GM12891 (cell line): Measurements from ENCODE around the gene HHIPL2.
"Not testable (repeated sequence)": the region's sequence is repeated elsewhere in the genome, so short reads cannot be mapped to it uniquely, and the experiment has no call there.

Source experiments
- DNase-seq: peaks from one replicate; pipeline ENCODE4 v3.0.0; 2011; ENCODE audit warnings: low spot score; ENCODE audit not compliant: insufficient read length
- FAIRE-seq: peaks from 2 replicates; lab custom pipeline; 2011; peaks lifted over from hg19 to GRCh38; lab: Jason Lieb, UNC
- PAX5 ChIP-seq: IDR thresholded peaks from 2 replicates; pipeline ENCODE4 v1.6.1; 2011; ENCODE audit warnings: low read length, moderate library complexity, mild to moderate bottlenecking; ENCODE audit not compliant: insufficient read depth, severe bottlenecking
- POLR2A ChIP-seq: IDR thresholded peaks from 2 replicates; pipeline ENCODE4 v1.6.1; 2011; ENCODE audit warnings: low read depth, low read length, control low read depth
- POLR2AphosphoS5 ChIP-seq: IDR thresholded peaks from 2 replicates; pipeline ENCODE4 v1.6.1; 2011; ENCODE audit warnings: low read depth, low read length, control low read depth
- POU2F2 ChIP-seq: IDR thresholded peaks from 2 replicates; pipeline ENCODE4 v1.6.1; 2011; ENCODE audit warnings: low read depth, mild to moderate bottlenecking, control low read depth, low read length, moderate library complexity
- SPI1 ChIP-seq: IDR thresholded peaks from 2 replicates; pipeline ENCODE4 v1.6.1; 2011; ENCODE audit warnings: low read depth, low read length, control low read depth
- TAF1 ChIP-seq: IDR thresholded peaks from 2 replicates; pipeline ENCODE4 v1.6.1; 2011; ENCODE audit warnings: low read depth, low read length, control low read depth

HHIPL2 gene

GRCh38 chr1:222521299-222522104 lies 26.4 kb downstream of the HHIPL2 start:
- no peak for TF ChIP-seq SPI1
- TF ChIP-seq PAX5: no peak
- TF ChIP-seq POLR2AphosphoS5: no peak
- no peak for TF ChIP-seq TAF1
- no peak for TF ChIP-seq POU2F2
- no peak for TF ChIP-seq POLR2A
- FAIRE-seq (no peak), DNase-seq (no peak)

GRCh38 chr1:222489496-222489895 lies 58.4 kb downstream of the HHIPL2 start:
- FAIRE-seq, DNase-seq: not testable (repeated sequence)

- DNase-seq, FAIRE-seq: not testable (repeated sequence)
Observed at GRCh38 chr1:222487774-222488173, 60.1 kb downstream of the HHIPL2 start.

GRCh38 chr1:222484005-222484404 lies 63.9 kb downstream of the HHIPL2 start:
- not testable (repeated sequence) for DNase-seq, FAIRE-seq

GRCh38 chr1:222479567-222479966 lies 68.3 kb downstream of the HHIPL2 start:
- not testable (repeated sequence) for DNase-seq, FAIRE-seq

GRCh38 chr1:222476436-222476835 lies 71.5 kb downstream of the HHIPL2 start:
- not testable (repeated sequence) for DNase-seq, FAIRE-seq

GRCh38 chr1:222473717-222474116 lies 74.2 kb downstream of the HHIPL2 start:
- not testable (repeated sequence) for DNase-seq, FAIRE-seq

GRCh38 chr1:222472776-222473540 lies 74.9 kb downstream of the HHIPL2 start:
- not testable (repeated sequence) for FAIRE-seq, DNase-seq
